KMS-11 (cell line): ENCODE results near the gene DOCK10.

Experiments used
- H2AFZ ChIP-seq: fragments of 200-600 bp; sonication (generic); 2 replicates; pipeline ENCODE4 v1.6.1; 2016; ENCODE audit warnings: antibody characterized with exemption, mixed run types, low read depth
- H3K27ac ChIP-seq: fragments of 200-600 bp; sonication (generic); 2 replicates; pipeline ENCODE4 v1.6.1; 2016; ENCODE audit warnings: mild to moderate bottlenecking, mixed run types
- H3K27me3 ChIP-seq: fragments of 200-600 bp; sonication (generic); 2 replicates; pipeline ENCODE4 v1.6.1; 2017; ENCODE audit warnings: mild to moderate bottlenecking, low read depth, mixed run types, moderate library complexity; ENCODE audit not compliant: insufficient read depth
- H3K36me3 ChIP-seq: fragments of 200-600 bp; sonication (generic); 2 replicates; pipeline ENCODE4 v1.6.1; 2017; ENCODE audit warnings: mild to moderate bottlenecking, mixed run types; ENCODE audit not compliant: insufficient read depth
- H3K4me1 ChIP-seq: fragments of 200-600 bp; sonication (generic); 2 replicates; pipeline ENCODE4 v1.6.1; 2016; ENCODE audit warnings: mild to moderate bottlenecking, low read depth, mixed run types; ENCODE audit not compliant: poor library complexity, severe bottlenecking
- H3K4me2 ChIP-seq: fragments of 200-600 bp; sonication (generic); 2 replicates; pipeline ENCODE4 v1.7.0; 2016; ENCODE audit warnings: mild to moderate bottlenecking, mixed run types
- H3K4me3 ChIP-seq: fragments of 200-600 bp; sonication (generic); IDR thresholded peaks from 2 replicates; pipeline ENCODE4 v1.6.1; 2017; ENCODE audit warnings: low read depth, low read length, mixed read lengths; ENCODE audit not compliant: insufficient read depth
- H3K79me2 ChIP-seq: fragments of 200-600 bp; sonication (generic); 2 replicates; pipeline ENCODE4 v1.6.1; 2016; ENCODE audit warnings: low read depth, mixed run types; ENCODE audit not compliant: insufficient read depth
- H3K9ac ChIP-seq: fragments of 200-600 bp; sonication (generic); 2 replicates; pipeline ENCODE4 v1.6.1; 2016; ENCODE audit warnings: mild to moderate bottlenecking, mixed run types
- H4K20me1 ChIP-seq: fragments of 200-600 bp; sonication (generic); 2 replicates; pipeline ENCODE4 v1.6.1; 2016; ENCODE audit warnings: mild to moderate bottlenecking, mixed run types; ENCODE audit not compliant: insufficient read depth
- TF ChIP-seq, protein P1 (sequence below): fragments of 200-600 bp; sonication (generic); conservative IDR thresholded peaks from 2 replicates; pipeline ENCODE4 v1.6.1; 2017; ENCODE audit warnings: low read depth, mild to moderate bottlenecking, antibody characterized with exemption, low read length, moderate library complexity, mixed read lengths

DOCK10 gene

GRCh38 chr2:224716201-224716600 lies 326.1 kb downstream of the DOCK10 start, which contains the start of gene CCDC195:
TSS of gene CCDC195 (minus strand) at chr2:224716365. CDS start at chr2:224716365, 0 bp downstream.
- H4K20me1 ChIP-seq, result no peaks in the 10 kb centered on the region
- H3K4me2 ChIP-seq, result no peak within 1 kb of the TSS
- no peak within 1 kb of the TSS for H3K4me3 ChIP-seq
- H3K4me1 ChIP-seq, result no peaks in the 10 kb centered on the region
- H3K9ac ChIP-seq, result no peak within 1 kb of the TSS
- H3K36me3 ChIP-seq, result no peaks in the 10 kb centered on the region
- no peak within 1 kb of the TSS for H2AFZ ChIP-seq
- no peaks in the 10 kb centered on the region for H3K27me3 ChIP-seq
- no peak within 1 kb of the TSS for H3K27ac ChIP-seq
- TF ChIP-seq, protein P1, sequence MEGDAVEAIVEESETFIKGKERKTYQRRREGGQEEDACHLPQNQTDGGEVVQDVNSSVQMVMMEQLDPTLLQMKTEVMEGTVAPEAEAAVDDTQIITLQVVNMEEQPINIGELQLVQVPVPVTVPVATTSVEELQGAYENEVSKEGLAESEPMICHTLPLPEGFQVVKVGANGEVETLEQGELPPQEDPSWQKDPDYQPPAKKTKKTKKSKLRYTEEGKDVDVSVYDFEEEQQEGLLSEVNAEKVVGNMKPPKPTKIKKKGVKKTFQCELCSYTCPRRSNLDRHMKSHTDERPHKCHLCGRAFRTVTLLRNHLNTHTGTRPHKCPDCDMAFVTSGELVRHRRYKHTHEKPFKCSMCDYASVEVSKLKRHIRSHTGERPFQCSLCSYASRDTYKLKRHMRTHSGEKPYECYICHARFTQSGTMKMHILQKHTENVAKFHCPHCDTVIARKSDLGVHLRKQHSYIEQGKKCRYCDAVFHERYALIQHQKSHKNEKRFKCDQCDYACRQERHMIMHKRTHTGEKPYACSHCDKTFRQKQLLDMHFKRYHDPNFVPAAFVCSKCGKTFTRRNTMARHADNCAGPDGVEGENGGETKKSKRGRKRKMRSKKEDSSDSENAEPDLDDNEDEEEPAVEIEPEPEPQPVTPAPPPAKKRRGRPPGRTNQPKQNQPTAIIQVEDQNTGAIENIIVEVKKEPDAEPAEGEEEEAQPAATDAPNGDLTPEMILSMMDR, result no peak
- H3K79me2 ChIP-seq, result no peaks in the 10 kb centered on the region
